OCI-LY1 (cell line): Measurements from ENCODE around the gene HOXA9.

Source experiments
- H2AFZ ChIP-seq: fragments of 200-600 bp; sonication (generic), shearing (Covaris generic); 2 replicates; pipeline ENCODE4 v1.6.0; 2014; ENCODE audit warnings: antibody characterized with exemption, mild to moderate bottlenecking, low read length
- H3F3A ChIP-seq: fragments of 200-600 bp; sonication (generic), shearing (Covaris generic); 2 replicates; pipeline ENCODE4 v1.6.0; 2014; ENCODE audit warnings: mild to moderate bottlenecking, antibody characterized with exemption, low read length, moderate library complexity; ENCODE audit not compliant: insufficient read depth
- H3K27ac ChIP-seq: fragments of 200-600 bp; sonication (generic); 2 replicates; pipeline ENCODE4 v1.5.1; 2014; ENCODE audit warnings: low read length, mixed run types, mild to moderate bottlenecking, low read depth; ENCODE audit not compliant: poor library complexity, severe bottlenecking
- H3K27me3 ChIP-seq: fragments of 200-600 bp; sonication (generic); 2 replicates; pipeline ENCODE4 v1.6.0; 2014; ENCODE audit warnings: antibody characterized with exemption, mild to moderate bottlenecking, low read length, moderate library complexity; ENCODE audit not compliant: insufficient read depth
- H3K36me3 ChIP-seq: fragments of 200-600 bp; sonication (generic); 2 replicates; pipeline ENCODE4 v1.6.1; 2014; ENCODE audit warnings: mild to moderate bottlenecking, antibody characterized with exemption, low read length, moderate library complexity, mixed read lengths; ENCODE audit not compliant: insufficient read depth
- H3K4me1 ChIP-seq: fragments of 200-600 bp; sonication (generic); 2 replicates; pipeline ENCODE4 v1.5.1; 2014; ENCODE audit warnings: mild to moderate bottlenecking, low read length, moderate library complexity; ENCODE audit not compliant: insufficient read depth, severe bottlenecking
- H3K4me2 ChIP-seq: fragments of 200-600 bp; sonication (generic), shearing (Covaris generic); 2 replicates; pipeline ENCODE4 v1.6.1; 2014; ENCODE audit warnings: low read length
- H3K4me3 ChIP-seq: fragments of 200-600 bp; sonication (generic); 2 replicates; pipeline ENCODE4 v1.5.1; 2014; ENCODE audit warnings: low read length, low read depth, mild to moderate bottlenecking, mixed read lengths; ENCODE audit not compliant: poor library complexity, severe bottlenecking
- H3K79me2 ChIP-seq: fragments of 200-600 bp; shearing (Covaris generic); 2 replicates; pipeline ENCODE4 v1.6.1; 2016; ENCODE audit warnings: mixed run types, low read length, mixed read lengths; ENCODE audit not compliant: insufficient read depth
- H3K9ac ChIP-seq: fragments of 200-600 bp; sonication (generic), shearing (Covaris generic); 2 replicates; pipeline ENCODE4 v1.6.1; 2014; ENCODE audit warnings: mild to moderate bottlenecking, low read length, mixed read lengths
- H3K9me2 ChIP-seq: fragments of 200-600 bp; sonication (generic), shearing (Covaris generic); 2 replicates; pipeline ENCODE4 v1.6.1; 2014; ENCODE audit warnings: low read depth, mild to moderate bottlenecking, low read length, mixed read lengths
- H3K9me3 ChIP-seq: fragments of 200-600 bp; shearing (Covaris generic); 2 replicates; pipeline ENCODE4 v1.6.1; 2014; ENCODE audit warnings: low read length, mixed read lengths
- H4K20me1 ChIP-seq: fragments of 200-600 bp; sonication (generic), shearing (Covaris generic); 2 replicates; pipeline ENCODE4 v1.6.0; 2016; ENCODE audit warnings: mild to moderate bottlenecking, low read length; ENCODE audit not compliant: insufficient read depth
- CTCF ChIP-seq: fragments of 200-600 bp; sonication (generic), shearing (Covaris generic); IDR thresholded peaks from 2 replicates; pipeline ENCODE4 v1.5.1; 2017; ENCODE audit warnings: mild to moderate bottlenecking, antibody characterized with exemption, low read length, moderate library complexity, mixed read lengths
- EZH2 ChIP-seq: fragments of 200-600 bp; sonication (generic), shearing (Covaris generic); IDR thresholded peaks from 2 replicates; pipeline ENCODE4 v1.8.0; 2017; ENCODE audit warnings: borderline replicate concordance, mixed run types, mild to moderate bottlenecking, antibody characterized with exemption, low read length, moderate library complexity, mixed read lengths

Gene HOXA9

GRCh38 chr7:27131390-27131819 lies 33.9 kb downstream of the HOXA9 start:
- Histone ChIP-seq H4K20me1 (no peaks in the 10 kb centered on the region), H3K4me1 (no peaks in the 10 kb centered on the region), H3K9ac (no peak overlapping the region), H3F3A (no peaks in the 10 kb centered on the region), H3K9me2 (no peaks in the 10 kb centered on the region), H3K4me3 (no peak overlapping the region), H3K27ac (no peak overlapping the region), H2AFZ (no peak overlapping the region), H3K79me2 (no peaks in the 10 kb centered on the region), H3K4me2 (no peak overlapping the region), H3K36me3 (no peaks in the 10 kb centered on the region), H3K27me3 (no peaks in the 10 kb centered on the region), H3K9me3 (no peaks in the 10 kb centered on the region)
- no peak for TF ChIP-seq CTCF
- TF ChIP-seq EZH2, result no peak

- Histone ChIP-seq H2AFZ (no peak within 1 kb of the TSS), H3K36me3 (no peaks in the 10 kb centered on the region), H3K27me3 (no peaks in the 10 kb centered on the region), H3K9me2 (no peaks in the 10 kb centered on the region), H3K4me2 (no peak within 1 kb of the TSS), H3K4me1 (no peaks in the 10 kb centered on the region), H3K27ac (no peak within 1 kb of the TSS), H3K9ac (no peak within 1 kb of the TSS), H4K20me1 (no peaks in the 10 kb centered on the region), H3K79me2 (no peaks in the 10 kb centered on the region), H3K4me3 (no peak within 1 kb of the TSS), H3F3A (no peaks in the 10 kb centered on the region), H3K9me3 (no peaks in the 10 kb centered on the region)
- TF ChIP-seq CTCF (no peak), EZH2 (no peak)
Measured at GRCh38 chr7:27130540-27131389, 34.6 kb downstream of the HOXA9 start, which contains the start of gene HOXA4. Gene HOXA4, minus strand, starts transcription at chr7:27130757. Its CDS starts 24 bp downstream, at chr7:27130733.

GRCh38 chr7:27129729-27130539 lies 35.4 kb downstream of the HOXA9 start:
- H3K4me1 ChIP-seq, result no peaks in the 10 kb centered on the region
- no peaks in the 10 kb centered on the region for H3K9me2 ChIP-seq
- H4K20me1 ChIP-seq, result no peaks in the 10 kb centered on the region
- H3K9ac ChIP-seq, result no peak overlapping the region
- H3K27ac ChIP-seq, result no peak overlapping the region
- no peaks in the 10 kb centered on the region for H3K79me2 ChIP-seq
- H3F3A ChIP-seq, result no peaks in the 10 kb centered on the region
- H3K4me2 ChIP-seq, result no peak overlapping the region
- H3K4me3 ChIP-seq, result no peak overlapping the region
- H3K27me3 ChIP-seq, result no peaks in the 10 kb centered on the region
- no peak overlapping the region for H2AFZ ChIP-seq
- TF ChIP-seq EZH2 (no peak), CTCF (no peak)
- H3K36me3 ChIP-seq, result no peaks in the 10 kb centered on the region
- H3K9me3 ChIP-seq, result no peaks in the 10 kb centered on the region
